Progenitor cell of endocrine pancreas (in vitro differentiated cells): ENCODE data around the gene CBR4. TPM values are rescaled to one million over a fixed set of nuclear protein-coding genes. Genes with fewer than 3 reads are reported as not detected.

Source experiments
- DNase-seq: peaks from one replicate; pipeline ENCODE4 v3.0.0; 2021; ENCODE audit warnings: low spot score; ENCODE audit not compliant: unreplicated experiment
- H3K27ac Mint-ChIP-seq: 2 replicates; pipeline ENCODE4 v1.8.0; 2021; ENCODE audit warnings: mild to moderate bottlenecking, moderate library complexity, mixed read lengths
- H3K27me3 Mint-ChIP-seq: 2 replicates; pipeline ENCODE4 v1.8.0; 2021; ENCODE audit warnings: mixed read lengths
- H3K36me3 Mint-ChIP-seq: 2 replicates; pipeline ENCODE4 v1.8.0; 2022; ENCODE audit warnings: mixed read lengths; ENCODE audit not compliant: insufficient read depth
- H3K4me1 Mint-ChIP-seq: 2 replicates; pipeline ENCODE4 v1.8.0; 2021; ENCODE audit warnings: low read depth, mixed read lengths
- H3K4me3 Mint-ChIP-seq: 2 replicates; pipeline ENCODE4 v1.8.0; 2021; ENCODE audit warnings: low read depth, mild to moderate bottlenecking, moderate library complexity, mixed read lengths
- H3K9me3 Mint-ChIP-seq: 2 replicates; pipeline ENCODE4 v1.8.0; 2021; ENCODE audit warnings: low read depth, mixed read lengths
- total RNA-seq: library from RNA; stranded (reverse); gene quantifications from 2 replicates; pipeline ENCODE4 v1.2.1, GENCODE V29; 2021
- TF ChIP-seq, protein P1 (sequence below): fragments of 200-600 bp; sonication (generic); IDR thresholded peaks from one replicate; pipeline ENCODE4 v1.5.0; 2021; ENCODE audit warnings: antibody characterized with exemption, mild to moderate bottlenecking; ENCODE audit not compliant: unreplicated experiment

Gene CBR4
- total RNA-seq, 1 donor from 2014 or later: 43.3 TPM

- DNase-seq: no peak
- Mint-ChIP-seq H3K36me3 (no peaks in the 10 kb centered on the region), H3K4me1 (peaks cover 2% of the 10 kb centered on the region), H3K9me3 (no peaks in the 10 kb centered on the region), H3K4me3 (no peak overlapping the region), H3K27ac (no peak overlapping the region), H3K27me3 (peaks cover 6% of the 10 kb centered on the region)
- TF ChIP-seq, protein P1, sequence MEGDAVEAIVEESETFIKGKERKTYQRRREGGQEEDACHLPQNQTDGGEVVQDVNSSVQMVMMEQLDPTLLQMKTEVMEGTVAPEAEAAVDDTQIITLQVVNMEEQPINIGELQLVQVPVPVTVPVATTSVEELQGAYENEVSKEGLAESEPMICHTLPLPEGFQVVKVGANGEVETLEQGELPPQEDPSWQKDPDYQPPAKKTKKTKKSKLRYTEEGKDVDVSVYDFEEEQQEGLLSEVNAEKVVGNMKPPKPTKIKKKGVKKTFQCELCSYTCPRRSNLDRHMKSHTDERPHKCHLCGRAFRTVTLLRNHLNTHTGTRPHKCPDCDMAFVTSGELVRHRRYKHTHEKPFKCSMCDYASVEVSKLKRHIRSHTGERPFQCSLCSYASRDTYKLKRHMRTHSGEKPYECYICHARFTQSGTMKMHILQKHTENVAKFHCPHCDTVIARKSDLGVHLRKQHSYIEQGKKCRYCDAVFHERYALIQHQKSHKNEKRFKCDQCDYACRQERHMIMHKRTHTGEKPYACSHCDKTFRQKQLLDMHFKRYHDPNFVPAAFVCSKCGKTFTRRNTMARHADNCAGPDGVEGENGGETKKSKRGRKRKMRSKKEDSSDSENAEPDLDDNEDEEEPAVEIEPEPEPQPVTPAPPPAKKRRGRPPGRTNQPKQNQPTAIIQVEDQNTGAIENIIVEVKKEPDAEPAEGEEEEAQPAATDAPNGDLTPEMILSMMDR: no peak
These were observed 41.9 kb upstream of the CBR4 start for GRCh38 chr4:169051761-169052593.

DNA sequence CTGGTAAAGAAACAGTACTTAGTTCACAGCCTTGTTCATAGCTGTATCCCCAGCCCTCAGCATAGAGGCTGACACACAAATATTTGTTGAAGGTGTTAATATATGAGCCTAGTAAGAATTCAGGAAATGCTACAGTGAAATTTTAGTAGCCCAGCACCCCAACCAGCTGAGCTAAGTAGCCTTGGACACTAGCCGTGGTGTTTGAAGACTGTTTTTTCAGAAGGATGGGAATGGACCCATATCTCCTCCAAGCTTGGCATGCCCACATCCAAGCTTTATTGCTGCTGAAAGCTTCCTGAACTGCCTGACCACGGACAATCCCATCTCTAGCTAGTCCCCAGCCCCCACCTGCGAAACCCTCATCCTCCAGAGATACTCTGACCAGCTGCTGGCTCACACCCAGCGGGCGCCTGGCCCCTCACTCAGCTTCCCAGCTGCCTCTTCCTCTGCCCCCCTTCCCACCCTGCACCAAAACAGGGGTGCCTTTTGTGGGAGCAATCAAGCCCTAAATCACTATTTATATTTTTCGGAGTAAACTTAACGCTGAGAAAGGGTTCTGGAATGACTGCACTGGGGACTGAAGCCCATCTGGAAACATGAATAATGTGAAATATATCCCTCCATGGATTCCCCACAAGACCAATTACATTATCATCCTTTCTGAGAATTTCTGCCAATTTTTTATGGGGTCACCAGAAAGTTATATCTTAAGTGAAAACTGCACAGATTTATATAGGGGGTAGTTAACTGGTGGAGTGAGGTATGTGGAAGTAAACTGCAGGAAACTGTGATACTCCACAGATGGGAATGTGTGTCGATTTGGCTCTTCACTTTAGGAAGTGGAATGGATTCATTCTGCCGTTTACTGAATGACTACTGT, 41.1 kb upstream of the CBR4 start:
- TF ChIP-seq, protein P1: no peak
- no peaks in the 10 kb centered on the region for H3K36me3 Mint-ChIP-seq
- DNase-seq: no peak
- H3K27me3 Mint-ChIP-seq: peaks cover 6% of the 10 kb centered on the region
- H3K9me3 Mint-ChIP-seq: no peaks in the 10 kb centered on the region
- H3K4me3 Mint-ChIP-seq: no peak overlapping the region
- peaks cover 2% of the 10 kb centered on the region for H3K4me1 Mint-ChIP-seq
- H3K27ac Mint-ChIP-seq: no peak overlapping the region

DNA sequence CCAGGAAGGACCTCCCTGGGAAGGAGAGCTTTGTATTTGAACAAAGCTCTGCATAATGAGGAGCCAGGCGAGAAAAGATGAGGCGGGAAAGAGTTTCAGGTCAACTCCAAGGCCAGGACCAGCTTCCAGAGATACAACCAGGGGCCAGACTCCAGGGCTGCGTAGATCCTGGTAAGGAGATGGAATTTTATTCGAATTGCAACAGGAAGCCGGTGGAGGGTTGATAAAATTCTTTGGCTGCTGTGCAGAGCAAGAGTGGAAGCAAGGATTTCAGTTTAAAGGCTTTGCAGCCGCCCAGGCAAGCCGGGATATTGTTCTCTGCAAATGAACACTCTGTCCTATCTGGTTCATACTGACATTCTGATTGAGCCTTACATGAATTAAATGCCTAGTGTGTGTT, 40.2 kb upstream of the CBR4 start:
- peaks cover 6% of the 10 kb centered on the region for H3K27me3 Mint-ChIP-seq
- H3K27ac Mint-ChIP-seq: no peak overlapping the region
- TF ChIP-seq, protein P1: no peak
- H3K4me1 Mint-ChIP-seq: peaks cover 2% of the 10 kb centered on the region
- H3K4me3 Mint-ChIP-seq: no peak overlapping the region
- no peaks in the 10 kb centered on the region for H3K36me3 Mint-ChIP-seq
- no peaks in the 10 kb centered on the region for H3K9me3 Mint-ChIP-seq
- DNase-seq: no peak

- Mint-ChIP-seq H3K27me3 (peaks cover 6% of the 10 kb centered on the region), H3K4me3 (no peak overlapping the region), H3K9me3 (no peaks in the 10 kb centered on the region), H3K36me3 (no peaks in the 10 kb centered on the region), H3K4me1 (peaks cover 2% of the 10 kb centered on the region), H3K27ac (no peak overlapping the region)
- DNase-seq: no peak
- TF ChIP-seq, protein P1: no peak
These were observed 38.9 kb upstream of the CBR4 start for GRCh38 chr4:169048868-169049414.

DNA sequence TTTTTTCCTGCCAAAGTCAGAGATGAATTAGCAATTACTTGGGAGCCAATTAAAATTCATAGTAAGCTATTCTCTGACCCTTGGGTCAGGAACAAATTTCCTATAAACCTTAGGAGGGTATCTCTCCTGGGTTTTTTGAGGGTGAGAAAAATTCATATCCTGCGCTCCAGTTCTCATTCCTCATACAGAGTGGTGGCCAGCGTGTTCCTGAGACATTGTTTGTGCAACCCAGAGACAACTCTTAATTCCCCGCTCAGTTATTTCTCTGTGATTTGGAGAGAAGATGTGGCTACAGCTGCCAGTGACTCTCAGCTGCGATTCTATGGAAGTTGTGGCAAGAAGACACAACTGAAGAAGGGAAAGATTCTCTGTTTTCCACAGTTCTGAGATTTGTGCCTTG, 37.9 kb upstream of the CBR4 start:
- no peak overlapping the region for H3K27ac Mint-ChIP-seq
- H3K4me3 Mint-ChIP-seq: no peak overlapping the region
- peaks cover 2% of the 10 kb centered on the region for H3K4me1 Mint-ChIP-seq

More for the DNA sequence above, 37.9 kb upstream of the CBR4 start:
- no peak for DNase-seq
- Mint-ChIP-seq H3K36me3 (no peaks in the 10 kb centered on the region), H3K9me3 (no peaks in the 10 kb centered on the region), H3K27me3 (peaks cover under 1% of the 10 kb centered on the region)
- TF ChIP-seq, protein P1: no peak
